ENCODE measurements around the gene F12.
A peak's percentile ranks its signal among the peaks of the same experiment; 100 is the strongest.

Gene F12

GRCh38 chr5:177409043-177409801 lies at the start of gene F12:
F12 (minus strand) TSS chr5:177409564; CDS start chr5:177409527, 37 bp downstream.
- no peak for DNase-seq

DNA sequence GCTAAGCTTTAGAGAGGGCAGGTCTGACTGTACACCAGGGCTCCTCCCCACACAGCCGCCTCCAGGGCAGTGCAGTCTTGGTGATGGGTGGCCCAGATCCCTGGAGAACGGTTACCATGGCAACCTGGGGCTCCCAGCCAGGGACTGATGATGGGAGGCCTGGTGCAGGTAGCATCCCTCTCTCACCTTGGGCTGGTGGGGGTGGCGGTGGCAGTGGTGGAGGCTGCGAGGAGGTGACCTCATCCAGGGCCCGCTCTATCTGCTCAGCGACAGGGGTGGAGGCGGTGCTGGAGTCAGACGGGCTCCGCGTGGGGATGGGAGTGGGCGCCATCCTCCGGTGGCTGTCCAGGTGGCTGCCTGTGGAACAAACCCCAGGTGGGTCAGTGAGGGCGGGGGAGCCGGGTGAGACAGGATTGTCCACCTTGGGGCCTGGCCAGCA lies 49.6 kb upstream of the F12 start:
- DNase-seq = no peak

- DNase-seq = no peak
These were observed 48.7 kb upstream of the F12 start for GRCh38 chr5:177457852-177458681.

- DNase-seq = no peak
These were observed 47.9 kb upstream of the F12 start for GRCh38 chr5:177456976-177457851.

DNA sequence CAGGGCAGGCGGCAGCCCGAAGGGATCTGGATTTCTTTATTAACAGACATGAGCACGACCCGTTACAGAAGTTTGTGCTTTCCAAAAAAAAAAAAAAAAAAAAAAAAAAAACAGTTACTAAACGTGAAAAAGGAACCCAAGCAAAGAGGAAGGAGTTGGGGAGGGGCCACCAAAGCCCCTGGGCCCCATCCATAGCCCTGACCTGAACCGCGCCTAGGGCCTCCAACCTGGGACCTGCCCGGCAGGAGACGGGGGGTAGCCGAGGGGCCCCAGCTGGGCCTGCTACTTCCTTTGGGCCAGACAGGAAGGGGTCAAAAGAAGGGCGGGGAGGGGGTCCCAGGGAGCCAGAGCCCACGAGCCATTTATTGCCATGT lies 47.2 kb upstream of the F12 start:
- no peak for DNase-seq

- peak; percentile 95 to 96 for DNase-seq
These were observed 46.6 kb upstream of the F12 start for GRCh38 chr5:177455661-177456590.

DNA sequence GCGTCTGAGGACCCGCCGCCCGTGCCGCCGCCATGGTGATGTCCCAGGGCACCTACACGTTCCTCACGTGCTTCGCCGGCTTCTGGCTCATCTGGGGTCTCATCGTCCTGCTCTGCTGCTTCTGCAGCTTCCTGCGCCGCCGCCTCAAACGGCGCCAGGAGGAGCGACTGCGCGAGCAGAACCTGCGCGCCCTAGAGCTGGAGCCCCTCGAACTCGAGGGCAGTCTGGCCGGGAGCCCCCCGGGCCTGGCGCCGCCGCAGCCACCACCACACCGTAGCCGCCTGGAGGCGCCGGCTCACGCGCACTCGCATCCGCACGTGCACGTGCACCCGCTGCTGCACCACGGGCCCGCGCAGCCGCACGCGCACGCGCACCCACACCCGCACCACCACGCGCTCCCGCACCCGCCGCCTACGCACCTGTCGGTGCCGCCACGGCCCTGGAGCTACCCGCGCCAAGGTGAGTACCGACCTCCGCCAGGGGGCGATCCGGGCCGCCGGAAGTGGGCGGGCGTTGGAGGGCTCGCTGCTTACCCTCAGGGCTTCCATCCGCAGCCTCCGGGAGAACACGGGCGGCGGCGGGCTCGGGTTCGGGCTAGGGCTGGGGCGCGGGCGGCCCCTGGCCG lies 45.8 kb upstream of the F12 start:
- DNase-seq = peak; percentile 88 to 89

- DNase-seq = peak; percentile 89 to 91
These were observed 45.2 kb upstream of the F12 start for GRCh38 chr5:177454397-177455035.

DNA sequence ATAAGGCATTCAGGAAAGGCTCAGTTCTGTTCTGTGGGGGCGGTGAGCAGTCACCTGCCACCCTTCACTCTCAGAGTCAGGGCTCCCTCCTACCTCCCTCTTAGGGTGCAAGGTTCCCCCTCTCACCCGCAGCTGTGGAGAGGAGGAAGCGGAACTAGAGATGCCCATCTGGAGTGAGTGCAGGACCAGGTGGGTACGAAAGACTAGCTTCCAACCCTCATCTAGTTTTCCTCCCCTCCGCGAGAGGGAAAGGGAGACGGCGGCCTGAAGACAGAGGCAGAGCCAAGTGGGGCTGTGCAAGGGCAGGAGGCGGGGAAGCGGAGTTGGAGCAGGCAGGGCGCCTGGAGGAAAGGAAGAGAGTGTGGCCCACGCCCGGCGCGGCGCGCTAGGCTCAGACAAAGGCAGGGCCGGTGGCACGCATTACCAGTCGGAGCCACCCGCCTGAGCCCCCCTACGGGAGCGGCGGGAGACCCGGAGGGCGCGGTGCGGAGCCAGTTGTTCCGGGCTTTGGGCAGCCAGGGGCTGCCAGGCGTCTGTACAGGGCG lies 44.6 kb upstream of the F12 start:
- DNase-seq = no peak

GRCh38 chr5:177452688-177453638 lies 43.6 kb upstream of the F12 start:
- no peak for DNase-seq

DNA sequence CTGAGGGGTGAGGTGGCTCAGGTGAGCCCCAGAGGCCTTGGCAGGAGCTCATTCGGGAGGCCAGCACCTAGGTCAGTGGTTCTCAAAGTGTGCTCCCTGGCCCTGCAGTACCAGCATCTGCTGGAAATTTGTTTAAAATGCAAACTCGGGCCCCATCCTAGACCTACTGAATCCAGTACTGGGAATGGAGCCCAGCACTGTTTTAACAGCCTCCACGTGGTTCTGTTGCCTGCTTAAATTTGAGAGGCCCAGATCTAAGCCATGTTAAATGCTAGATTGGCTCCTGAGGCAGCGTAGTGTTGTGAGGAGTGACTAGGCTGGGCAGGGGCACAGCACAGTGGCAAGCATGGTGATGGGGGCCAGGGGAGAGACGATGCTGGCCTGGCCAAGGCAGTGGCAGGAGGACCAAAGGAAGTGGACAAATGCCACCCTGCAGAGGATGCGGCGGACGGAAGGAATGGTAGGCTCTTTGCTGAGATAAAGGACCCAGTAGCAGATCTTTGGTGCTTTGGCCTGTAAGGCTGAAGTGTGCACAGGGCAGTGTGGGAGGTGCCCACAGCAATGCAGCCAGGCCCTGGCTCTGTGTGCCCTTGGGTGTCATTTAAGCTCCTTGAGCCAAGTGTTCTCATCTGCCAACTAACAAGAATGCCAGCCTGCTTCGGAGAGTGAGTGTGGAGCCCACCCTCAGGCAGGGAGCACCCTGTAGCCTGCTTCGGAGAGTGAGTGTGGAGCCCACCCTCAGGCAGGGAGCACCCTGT lies 41.5 kb upstream of the F12 start:
- no peak for DNase-seq

GRCh38 chr5:177449140-177450061 lies 40.0 kb upstream of the F12 start:
- no peak for DNase-seq

DNA sequence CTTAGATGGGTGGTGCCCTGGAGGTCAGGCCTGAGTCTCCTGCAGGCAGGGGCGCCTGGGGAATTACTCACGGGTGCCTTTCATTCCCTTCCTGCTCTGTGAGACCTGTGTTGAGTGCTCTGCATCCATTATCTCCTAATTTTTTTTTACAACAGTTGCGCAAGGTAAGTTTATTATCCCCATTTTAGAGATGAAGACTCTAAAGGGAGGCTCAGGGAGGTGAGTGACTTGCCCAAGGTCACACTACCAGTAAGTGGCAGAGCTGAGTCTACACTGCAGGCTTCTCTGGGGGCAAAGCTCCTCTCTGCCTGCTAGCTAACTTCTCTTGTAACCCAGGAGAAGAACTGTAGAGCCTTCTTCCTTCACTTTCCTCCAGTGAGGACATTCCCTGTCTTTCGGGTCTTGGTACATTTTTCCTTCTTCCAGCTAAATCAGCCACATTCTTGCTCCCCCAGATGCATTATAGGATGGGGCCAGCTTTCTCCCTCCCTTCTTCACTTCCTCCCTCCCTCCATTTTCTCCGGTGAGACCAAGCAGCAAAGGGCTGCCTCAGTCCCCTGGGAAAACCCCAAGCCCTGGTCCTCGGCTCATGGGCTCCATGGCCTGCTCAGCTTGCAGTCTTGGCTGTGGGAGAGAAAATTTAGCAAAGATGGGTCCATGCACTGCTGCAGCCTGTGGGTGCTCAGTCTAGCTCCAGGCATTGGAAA lies 39.0 kb upstream of the F12 start:
- DNase-seq = no peak

DNA sequence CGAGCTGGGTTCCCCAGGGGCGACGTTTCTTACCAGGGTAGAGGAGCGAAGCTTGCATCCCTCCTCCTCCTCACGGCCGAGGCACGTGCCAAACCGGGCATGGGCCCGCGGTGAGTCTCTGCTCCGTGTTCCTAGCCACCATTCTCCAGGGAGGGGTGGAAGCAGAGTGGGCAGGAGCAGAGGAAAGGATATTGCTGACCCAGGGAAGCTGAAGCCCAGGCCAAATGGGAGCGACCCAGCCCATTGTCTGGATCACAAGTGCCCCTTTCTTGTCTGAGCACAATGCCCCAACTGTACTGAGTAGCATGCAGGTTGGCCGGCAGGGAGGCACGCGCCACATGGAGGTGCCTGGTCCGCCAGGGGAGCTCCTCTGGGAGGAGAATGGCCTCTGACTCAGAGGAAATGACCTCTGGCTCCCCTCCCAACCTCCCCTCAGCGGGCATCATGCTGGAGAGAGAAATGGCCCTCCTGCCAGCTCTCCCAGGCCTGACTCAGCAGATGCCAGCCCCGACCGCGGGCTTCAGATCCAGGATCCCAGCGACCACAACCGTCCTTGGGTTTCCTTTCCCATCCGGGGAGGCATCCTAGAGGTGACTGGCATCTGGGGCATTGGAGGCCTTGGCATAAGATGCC lies 38.4 kb upstream of the F12 start:
- DNase-seq = no peak

DNA sequence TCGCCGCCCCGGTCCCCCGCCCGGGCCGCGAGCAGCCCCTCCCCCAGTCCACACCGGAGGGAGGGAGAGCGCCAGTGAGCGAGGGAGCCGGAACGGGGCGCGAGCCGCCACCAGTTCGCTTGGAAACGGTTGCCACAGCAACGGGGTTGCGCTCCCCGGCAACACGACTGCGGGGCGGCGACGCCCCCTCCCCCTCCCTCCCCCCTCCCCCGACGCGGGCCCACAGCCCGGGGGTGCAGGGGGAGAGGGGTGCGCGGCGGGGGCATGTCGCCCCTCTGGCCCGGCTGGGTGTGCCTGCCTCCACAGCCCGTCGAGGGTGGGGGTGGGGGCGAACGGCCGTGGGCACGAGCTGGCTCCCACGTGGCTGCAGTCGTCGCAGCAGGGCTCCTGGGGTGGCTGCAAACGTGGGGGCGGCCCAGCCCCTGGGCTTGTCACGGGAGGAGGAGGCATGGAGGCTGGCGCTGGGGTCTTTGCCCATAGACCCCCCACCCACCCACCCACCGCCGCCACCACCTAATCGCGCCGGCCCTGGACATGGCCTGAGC lies 37.8 kb upstream of the F12 start:
- peak; percentile 50 to 55 for DNase-seq

Data from activated CD4-positive, alpha-beta T cell treated with anti-CD3 and anti-CD28 coated beads, Interleukin-2, amount 50 U/mL, for 4 hours (primary cell).